Mesenteric fat pad (tissue), 1 donor: ENCODE results near the gene TPSAB1. TPM values are rescaled to one million over a fixed set of nuclear protein-coding genes. Genes with fewer than 3 reads are reported as not detected.
"Not testable (repeated sequence)": the region's sequence is repeated elsewhere in the genome, so short reads cannot be mapped to it uniquely, and the experiment has no call there.

Experiments
- DNase-seq: peaks from one replicate; pipeline ENCODE4 v3.0.0-alpha.2; 2020; ENCODE audit warnings: low spot score
- long read RNA-seq: library from polyadenylated mRNA; unstranded; transcript quantifications from one replicate; pipeline ENCODE4 v2.0.0, GENCODE V29; 2020
- total RNA-seq: library from RNA; stranded (reverse); fragmentation: NEBNext Ultra II Directional; extraction: Animal tissue kit (Norgen Biotek cat#: 25700); gene quantifications from one replicate; pipeline ENCODE4 v1.2.1, GENCODE V29; 2021
- donor health status: DM: yes; HTN: yes; CAD: no.

The TPSAB1 gene
- 10.7 TPM for total RNA-seq
- long read RNA-seq, partial matches to known transcripts: 1 of 6 reads
- long read RNA-seq, other reads (novel, unspliced or antisense): 0 of 6 reads

- not testable (repeated sequence) for DNase-seq
Observed at GRCh38 chr16:1240436-1240835, at the start of gene TPSAB1. TPSAB1 (plus strand) TSS chr16:1240705; CDS start chr16:1240939, 234 bp downstream.

- not testable (repeated sequence) for DNase-seq
Observed at GRCh38 chr16:1190789-1191188, 49.7 kb upstream of the TPSAB1 start.

GRCh38 chr16:1192384-1193073, 48.0 kb upstream of the TPSAB1 start:
- DNase-seq: no peak

- no peak for DNase-seq
Observed at GRCh38 chr16:1193143-1193824, 47.2 kb upstream of the TPSAB1 start.

GRCh38 chr16:1193825-1194581, 46.5 kb upstream of the TPSAB1 start:
- DNase-seq: no peak

GRCh38 chr16:1194665-1195392, 45.7 kb upstream of the TPSAB1 start:
- no peak for DNase-seq

GRCh38 chr16:1195393-1195666, 45.2 kb upstream of the TPSAB1 start:
- no peak for DNase-seq

- DNase-seq: no peak
Observed at GRCh38 chr16:1196494-1196893, 44.0 kb upstream of the TPSAB1 start.

GRCh38 chr16:1197237-1197866, 43.2 kb upstream of the TPSAB1 start:
- DNase-seq: no peak

GRCh38 chr16:1198194-1198593, 42.3 kb upstream of the TPSAB1 start:
- DNase-seq: no peak

- not testable (repeated sequence) for DNase-seq
Observed at GRCh38 chr16:1198671-1199346, 41.7 kb upstream of the TPSAB1 start.

- DNase-seq: no peak
Observed at GRCh38 chr16:1199347-1200013, 41.0 kb upstream of the TPSAB1 start.

- DNase-seq: no peak
Observed at GRCh38 chr16:1200014-1200627, 40.4 kb upstream of the TPSAB1 start.

GRCh38 chr16:1201444-1201843, 39.1 kb upstream of the TPSAB1 start:
- no peak for DNase-seq

GRCh38 chr16:1202274-1202673, 38.2 kb upstream of the TPSAB1 start:
- no peak for DNase-seq

GRCh38 chr16:1204933-1205332, 35.6 kb upstream of the TPSAB1 start:
- no peak for DNase-seq

GRCh38 chr16:1206326-1206725, 34.2 kb upstream of the TPSAB1 start:
- DNase-seq: no peak

- no peak for DNase-seq
Observed at GRCh38 chr16:1206786-1207185, 33.7 kb upstream of the TPSAB1 start.

GRCh38 chr16:1208239-1208830, 32.2 kb upstream of the TPSAB1 start:
- DNase-seq: no peak
